Psoas muscle (tissue), 8 donors: ENCODE data around the gene TCF7L1. TPM values are rescaled to one million over a fixed set of nuclear protein-coding genes. Genes with fewer than 3 reads are reported as not detected.

Source experiments
- ATAC-seq, 4 donors: fragments of 200-7000 bp; cut with Tn5 transposase; one replicate each; pipeline ENCODE4 v1.9.1; 2020; ENCODE audit warnings: moderate library complexity in 3 of 4, mild to moderate bottlenecking in 2 of 4
- DNase-seq, 2 donors: peaks; one replicate each; pipeline ENCODE4 v3.0.0-alpha.2; 2020
- H3K27ac ChIP-seq: fragments of 200-600 bp; one replicate; pipeline ENCODE4 v1.8.0; 2022
- H3K27me3 ChIP-seq, 3 donors: fragments of 200-600 bp in 1 of 3; one replicate each; pipeline versions ENCODE4 v1.6.1 to v1.8.0; 2013 to 2022; ENCODE audit warnings: low read length in 2 of 3, mild to moderate bottlenecking in 2 of 3, moderate library complexity in 1 of 3; ENCODE audit not compliant: insufficient read depth in 3 of 3
- H3K36me3 ChIP-seq, 2 donors: fragments of 200-600 bp in 1 of 2; one replicate each; pipeline versions ENCODE4 v1.6.1 to v1.8.0; 2013 to 2022; ENCODE audit warnings: low read depth in 1 of 2, mild to moderate bottlenecking in 1 of 2, moderate library complexity in 1 of 2; ENCODE audit not compliant: insufficient read depth in 1 of 2
- H3K4me1 ChIP-seq: fragments of 200-600 bp; one replicate; pipeline ENCODE4 v1.8.0; 2022
- H3K4me3 ChIP-seq: fragments of 200-600 bp; one replicate; pipeline ENCODE4 v1.8.0; 2022; ENCODE audit warnings: mild to moderate bottlenecking
- H3K9me3 ChIP-seq: fragments of 200-600 bp; one replicate; pipeline ENCODE4 v1.8.0; 2022
- WGBS, 3 donors: extraction: QIAGEN DNeasy Blood & Tissue Kit; methylation state at CpG; one replicate each; pipeline versions ENCODE4 v1.1.6 to v1.1.7; 2013; 5-methylcytosine and 5-hydroxymethylcytosine counted together
- intact Hi-C, 2 donors: fragments of 100-400 bp; cut with DNase I; formaldehyde crosslinking; loops; one replicate each; pipeline versions ENCODE4 v1.11.0 to v1.14.2; 2022
- polyA plus RNA-seq, 3 donors: library from polyadenylated mRNA; stranded (reverse); fragments of 200-250 nt; gene quantifications; one replicate each; pipeline ENCODE4 v1.2.3, GENCODE V29; 2013
- total RNA-seq, 4 donors: library from RNA; stranded (reverse); fragmentation: NEBNext Ultra II Directional in 2 of 4; extraction: Animal tissue kit (Norgen Biotek cat#: 25700) in 2 of 4; gene quantifications; one replicate each; pipeline versions ENCODE4 v1.2.1 to v1.2.4, GENCODE V29; 2021 to 2023
- TF ChIP-seq, protein P1 (sequence below): fragments of 200-600 bp; IDR thresholded peaks from one replicate; pipeline ENCODE4 v1.8.0; 2022; ENCODE audit warnings: antibody characterized with exemption
- donor health status: healthy with polysubstance abuse.
- donor health status: DM: no; HTN: no; CAD: no; lungs with moderate emphysema.
- donor health status: Bipolar disorder and iron deficiency.
- donor health status: healthy.
- donor health status: DM: yes; HTN: yes; CAD: no.
- donor health status: DM: no; HTN: no; CAD: no.
- donor health status: DM: no; HTN: no; CAD: no.
- donor health status: DM: yes; HTN: yes; CAD: no.

The TCF7L1 gene
- total and polyA plus RNA-seq, 7 donors = 2.1 to 13.3 (median 6.1) TPM

DNA sequence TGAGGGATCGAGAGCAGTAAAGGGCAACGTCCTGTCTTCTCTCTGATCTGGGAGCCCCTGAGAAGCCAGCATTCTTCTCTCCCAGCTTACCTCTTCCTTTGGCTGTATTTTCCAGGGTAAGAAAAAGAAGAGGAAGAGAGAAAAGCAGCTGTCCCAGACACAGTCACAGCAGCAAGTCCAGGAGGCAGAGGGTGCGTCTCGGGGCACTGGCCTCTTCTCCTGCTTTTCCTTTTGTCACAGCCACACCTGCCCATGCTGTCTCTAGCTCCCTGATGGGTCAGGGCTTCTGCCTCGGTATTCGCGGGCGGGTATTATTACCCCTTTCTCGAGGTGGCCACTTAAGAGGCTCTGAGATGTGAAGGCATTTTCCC is 174.3 kb downstream of the TCF7L1 start:
- Histone ChIP-seq H3K27ac (no peak overlapping the region), H3K4me1 (no peaks in the 10 kb centered on the region), H3K27me3 (no peaks in the 10 kb centered on the region), H3K9me3 (no peaks in the 10 kb centered on the region), H3K4me3 (no peak overlapping the region), H3K36me3 (peaks cover 0 to 45% of the 10 kb centered on the region in 2 donors)
- 70 to 78% (median 74%) methylated on average over 9 of the region's 9 CpGs for WGBS, 3 donors
- DNase-seq (no peak), ATAC-seq (no peak)
- TF ChIP-seq, protein P1, sequence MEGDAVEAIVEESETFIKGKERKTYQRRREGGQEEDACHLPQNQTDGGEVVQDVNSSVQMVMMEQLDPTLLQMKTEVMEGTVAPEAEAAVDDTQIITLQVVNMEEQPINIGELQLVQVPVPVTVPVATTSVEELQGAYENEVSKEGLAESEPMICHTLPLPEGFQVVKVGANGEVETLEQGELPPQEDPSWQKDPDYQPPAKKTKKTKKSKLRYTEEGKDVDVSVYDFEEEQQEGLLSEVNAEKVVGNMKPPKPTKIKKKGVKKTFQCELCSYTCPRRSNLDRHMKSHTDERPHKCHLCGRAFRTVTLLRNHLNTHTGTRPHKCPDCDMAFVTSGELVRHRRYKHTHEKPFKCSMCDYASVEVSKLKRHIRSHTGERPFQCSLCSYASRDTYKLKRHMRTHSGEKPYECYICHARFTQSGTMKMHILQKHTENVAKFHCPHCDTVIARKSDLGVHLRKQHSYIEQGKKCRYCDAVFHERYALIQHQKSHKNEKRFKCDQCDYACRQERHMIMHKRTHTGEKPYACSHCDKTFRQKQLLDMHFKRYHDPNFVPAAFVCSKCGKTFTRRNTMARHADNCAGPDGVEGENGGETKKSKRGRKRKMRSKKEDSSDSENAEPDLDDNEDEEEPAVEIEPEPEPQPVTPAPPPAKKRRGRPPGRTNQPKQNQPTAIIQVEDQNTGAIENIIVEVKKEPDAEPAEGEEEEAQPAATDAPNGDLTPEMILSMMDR = no peak
- intact Hi-C loops = no loop called here

DNA sequence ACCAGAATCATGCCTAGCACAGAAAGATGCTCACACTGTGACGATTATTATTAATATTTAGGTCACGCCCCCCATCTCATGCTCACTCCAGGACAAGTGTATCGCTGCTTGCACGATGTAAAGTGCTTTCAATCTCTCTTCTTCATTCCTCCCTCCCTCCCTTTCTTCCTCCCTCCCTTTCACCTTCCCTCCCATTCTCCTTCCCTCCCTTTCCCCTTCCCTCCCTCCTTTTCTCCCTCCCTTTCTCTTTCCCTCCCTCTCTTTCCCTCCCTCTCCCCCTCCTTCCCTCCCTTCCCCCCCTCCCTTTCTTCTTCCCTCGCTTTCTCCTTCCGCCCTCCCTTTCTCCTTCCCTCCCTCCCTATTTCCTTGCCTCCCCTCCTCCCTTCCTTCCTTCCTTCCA is 175.0 kb downstream of the TCF7L1 start:
- ATAC-seq = no peak
- 82 to 86% (median 86%) methylated on average over 6 of the region's 6 CpGs for WGBS, 3 donors
- Histone ChIP-seq H3K9me3 (no peaks in the 10 kb centered on the region), H3K4me3 (no peak overlapping the region), H3K36me3 (peaks cover 0 to 38% of the 10 kb centered on the region in 2 donors), H3K4me1 (no peaks in the 10 kb centered on the region), H3K27ac (no peak overlapping the region), H3K27me3 (no peaks in the 10 kb centered on the region)
- TF ChIP-seq, protein P1 = no peak
- DNase-seq = no peak
- intact Hi-C loops = no loop called here

GRCh38 chr2:85308896-85309555 is 175.8 kb downstream of the TCF7L1 start:
- intact Hi-C loops = no loop called here
- H3K9me3 ChIP-seq = no peaks in the 10 kb centered on the region
- WGBS, 3 donors = 45 to 51% (median 46%) methylated on average over 14 to 15 of the region's 15 CpGs
- H3K27me3 ChIP-seq = no peaks in the 10 kb centered on the region
- ATAC-seq = peak; percentile 23 to 41 (median 26)
- no peak overlapping the region for H3K4me3 ChIP-seq
- peaks cover 0 to 36% of the 10 kb centered on the region in 2 donors for H3K36me3 ChIP-seq
- H3K4me1 ChIP-seq = no peaks in the 10 kb centered on the region
- DNase-seq = peak; percentile 66 to 74
- TF ChIP-seq, protein P1 = no peak
- H3K27ac ChIP-seq = no peak overlapping the region

DNA sequence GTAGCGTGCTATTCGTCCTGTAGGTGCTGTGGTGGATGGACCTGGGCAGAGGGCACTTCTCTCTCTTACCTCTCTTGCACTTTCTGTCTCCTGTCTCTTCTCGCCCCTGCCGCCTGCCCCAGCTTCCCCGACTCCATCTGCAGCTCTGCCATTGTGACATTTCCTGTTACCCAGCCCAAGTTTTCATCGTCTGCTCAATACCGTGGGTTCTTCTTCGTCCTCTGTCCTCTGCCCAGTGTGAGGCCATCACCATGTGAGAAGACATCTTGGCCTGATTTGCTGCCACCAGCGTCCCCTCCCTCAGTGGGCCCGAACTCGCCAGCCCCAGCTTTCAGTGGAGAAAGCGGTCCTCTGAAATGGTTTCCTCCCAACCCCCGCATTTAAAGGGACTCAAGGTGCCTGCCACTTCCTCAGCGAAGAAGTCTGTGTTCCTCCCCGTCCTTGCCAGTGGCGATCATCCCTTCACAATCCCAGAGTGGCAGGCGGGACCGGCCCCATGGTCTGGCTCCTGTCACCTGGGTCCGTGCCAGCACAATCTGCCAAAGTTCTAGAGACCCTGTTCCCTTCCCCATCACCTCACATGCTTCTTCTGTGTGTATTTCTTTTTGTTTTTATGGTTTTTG is 176.6 kb downstream of the TCF7L1 start:
- DNase-seq (no peak), ATAC-seq (no peak)
- WGBS, 3 donors = 61 to 72% (median 67%) methylated on average over 19 of the region's 19 CpGs
- intact Hi-C loops = no loop called here
- H3K4me1 ChIP-seq = no peaks in the 10 kb centered on the region
- TF ChIP-seq, protein P1 = no peak
- peaks cover 3 to 41% of the 10 kb centered on the region in 2 donors for H3K36me3 ChIP-seq
- H3K4me3 ChIP-seq = no peak overlapping the region
- H3K27ac ChIP-seq = no peak overlapping the region
- H3K27me3 ChIP-seq = no peaks in the 10 kb centered on the region
- H3K9me3 ChIP-seq = no peaks in the 10 kb centered on the region
